Measurements from ENCODE around the gene ZNF70. TPM values are rescaled to one million over a fixed set of nuclear protein-coding genes. Genes with fewer than 3 reads are reported as not detected.

ZNF70 gene
- total and polyA plus RNA-seq, 10 of the 15 experiments (the other 5 are each of a cell fraction or from before 2014, with no cell fraction given) = 0.15 to 2.3 (median 0.85) TPM

- peaks cover 9 to 25% of the 10 kb centered on the region in 2 experiments; a peak in 3 of 4 replicates for H3K36me3 ChIP-seq (ENCODE audit: control insufficient read depth in 2 of 2, insufficient read depth in 2 of 2, low read length in 1 of 2)
- POLR2A ChIA-PET = no interaction called here
- no peak for TF ChIP-seq BACH1 (IDR thresholded peaks at IDR 0.05; ENCODE audit: borderline replicate concordance)
- 0 out of 2 replicates have a peak, but pooled peaks have one; percentile 20 for TF ChIP-seq EED (IDR thresholded peaks at IDR 0.05; ENCODE audit: low read depth)
- TF ChIP-seq TARDBP (IDR thresholded peaks at IDR 0.05; ENCODE audit: borderline replicate concordance) = no peak
- no peak for TF ChIP-seq SMAD1 (IDR thresholded peaks at IDR 0.05; ENCODE audit: low read depth, partially characterized antibody)
- no peak for TF ChIP-seq IRF5 (IDR thresholded peaks at IDR 0.05; ENCODE audit: borderline replicate concordance)
- TF ChIP-seq HCFC1 (IDR thresholded peaks at IDR 0.05; ENCODE audit: low read length) = no peak
- TF ChIP-seq RELA (IDR thresholded peaks at IDR 0.05; ENCODE audit: borderline replicate concordance, partially characterized antibody) = no peak
- TF ChIP-seq PBX3 (IDR thresholded peaks at IDR 0.05; ENCODE audit: insufficient replicate concordance, low read depth, low read length) = no peak
- TF ChIP-seq CEBPB (IDR thresholded peaks at IDR 0.05; ENCODE audit: borderline replicate concordance in 1 of 2, low read depth in 2 of 2, low read length in 2 of 2) = no peak
- no peak for TF ChIP-seq SP1 (IDR thresholded peaks at IDR 0.05; ENCODE audit: low read depth, low read length)
- no peak for TF ChIP-seq FOS (IDR thresholded peaks at IDR 0.05; ENCODE audit: borderline replicate concordance, extremely low read depth, insufficient read length)
- no peak for TF ChIP-seq ZNF622 (IDR thresholded peaks at IDR 0.05)
- no peak; the same call in 1 of the 2 replicates for TF ChIP-seq ATF2 (IDR thresholded peaks at IDR 0.05; ENCODE audit: low read length)
- TF ChIP-seq KAT2A (conservative IDR thresholded peaks at IDR 0.05; ENCODE audit: control insufficient read depth, low read depth, low read length) = no peak
- TF ChIP-seq MXI1 (IDR thresholded peaks at IDR 0.05; ENCODE audit: low read depth, low read length) = no peak
- TF ChIP-seq GABPA (IDR thresholded peaks at IDR 0.05; ENCODE audit: low read depth) = peak; percentile 45; the same call in 1 of the 2 replicates
- no peak for TF ChIP-seq CHD4 (IDR thresholded peaks at IDR 0.05)
- no peak for TF ChIP-seq ZNF207 (IDR thresholded peaks at IDR 0.05; ENCODE audit: borderline replicate concordance)
- TF ChIP-seq NFYA (IDR thresholded peaks at IDR 0.05; ENCODE audit: borderline replicate concordance, low read depth, low read length) = no peak
- no peak for TF ChIP-seq MYB (IDR thresholded peaks at IDR 0.05; ENCODE audit: borderline replicate concordance, low read depth, low read length)
- peak; percentile 22; the same call in 1 of the 2 replicates for TF ChIP-seq PML (IDR thresholded peaks at IDR 0.05; ENCODE audit: low read length)
- TF ChIP-seq JUNB (IDR thresholded peaks at IDR 0.05) = peak; percentile 97
- TF ChIP-seq SMAD5 (IDR thresholded peaks at IDR 0.05; ENCODE audit: low read depth) = no peak
- TF ChIP-seq DPF2 (IDR thresholded peaks at IDR 0.05) = no peak
These were observed 42.6 kb downstream of the ZNF70 start for GRCh38 chr22:23708270-23708669.

More at GRCh38 chr22:23708270-23708669, 42.6 kb downstream of the ZNF70 start:
- Histone ChIP-seq H3K27me3 (replicated peaks in 1 of 2; ENCODE audit: control insufficient read depth in 2 of 2, insufficient read depth in 2 of 2, low read length in 1 of 2) (no peaks in the 10 kb centered on the region), H3K4me3 (no peak overlapping the region), H3K4me1 (ENCODE audit: control insufficient read depth, insufficient read depth, low read length) (0 out of 2 replicates have a peak, but pooled peaks cover 9% of the 10 kb centered on the region), H3K4me2 (ENCODE audit: control insufficient read depth, insufficient read depth) (peak overlapping the region; percentile 19; the same call in 1 of the 2 replicates), H3K27ac (ENCODE audit: control insufficient read depth, insufficient read depth) (peak overlapping the region; percentile 28; the same call in 1 of the 2 replicates), H4K20me1 (ENCODE audit: control insufficient read depth, insufficient read depth) (no peaks in the 10 kb centered on the region), H3K9me3 (replicated peaks; ENCODE audit: control insufficient read depth, insufficient read depth, low read length) (no peaks in the 10 kb centered on the region), H2AFZ (ENCODE audit: control insufficient read depth, low read depth, low read length) (no peak overlapping the region), H3K79me2 (ENCODE audit: control insufficient read depth, insufficient read depth, low read length) (no peaks in the 10 kb centered on the region), H3K9ac (ENCODE audit: control insufficient read depth, insufficient read depth, low read length) (no peak overlapping the region)
- intact Hi-C loops (cut with micrococcal nuclease; ENCODE audit: unreplicated experiment) = no loop called here
- BruUV-seq (replicated peaks) = no TSS peak
- DNase-seq (ENCODE audit: low read depth, low spot score) (no peak), ATAC-seq (no peak; the same call in 1 of the 3 replicates), FAIRE-seq (no peak)
- RAD21 ChIA-PET (ENCODE audit: unreplicated experiment) = no interaction called here
- CTCF ChIA-PET = no interaction called here
- WGBS (ENCODE audit: insufficient coverage, insufficient replicate concordance, low lambda C conversion rate, missing lambda C conversion rate) = 3% methylated on average over 1 of the region's 1 CpG
- in situ Hi-C loops (cut with MboI) = no loop called here
- SMC1A ChIA-PET (ENCODE audit: uncharacterized antibody, unreplicated experiment) = no interaction called here
